H1 (cell line): ENCODE results near the gene FRMD5. TPM values are rescaled to one million over a fixed set of nuclear protein-coding genes. Genes with fewer than 3 reads are reported as not detected.

ENCODE experiments used
- GTF2F1 ChIP-seq: IDR thresholded peaks from 2 replicates; pipeline ENCODE4 v1.6.1; 2012; ENCODE audit warnings: low read depth, low read length, improper control_type of control experiment, borderline replicate concordance
- HDAC6 ChIP-seq: IDR thresholded peaks from one replicate; pipeline ENCODE4 v1.7.1; 2012; ENCODE audit warnings: low read depth, mild to moderate bottlenecking, inconsistent platforms, low read length, moderate library complexity
- KDM4A ChIP-seq: IDR thresholded peaks from one replicate; pipeline ENCODE4 v1.7.1; 2012; ENCODE audit warnings: low read depth, mild to moderate bottlenecking, moderate library complexity, low read length, inconsistent platforms; ENCODE audit not compliant: severe bottlenecking
- NRF1 ChIP-seq: IDR thresholded peaks from 2 replicates; pipeline ENCODE4 v1.6.1; 2011; ENCODE audit warnings: mild to moderate bottlenecking, low read depth, low read length, improper control_type of control experiment
- TBP ChIP-seq: IDR thresholded peaks from 2 replicates; pipeline ENCODE4 v1.6.1; 2011; ENCODE audit warnings: low read depth, low read length, improper control_type of control experiment
- polyA plus RNA-seq, 7 experiments: library from polyadenylated mRNA; depleted of rRNA in 3 of 7; stranded (reverse) in 5 of 7; unstranded in 2 of 7; fragments of >200 nt in 5 of 7; fragments of 200-250 nt in 2 of 7; gene quantifications; 1 replicate in 5 of 7; 2 replicates in 1 of 7; 4 replicates in 1 of 7; pipeline versions ENCODE4 v1.2.1 to v1.2.3, GENCODE V29; 2011 to 2013; ENCODE audit warnings: missing spikeins in 2 of 7, mixed read lengths in 2 of 7
- total RNA-seq: library from RNA; stranded (reverse); fragmentation: NEBNext Ultra II Directional; extraction: Animal tissue kit (Norgen Biotek cat#: 25700); gene quantifications from 2 replicates; pipeline ENCODE4 v1.2.1, GENCODE V29; 2021
- TF ChIP-seq, protein P1 (sequence below): IDR thresholded peaks from 2 replicates; pipeline ENCODE4 v1.6.1; 2012; ENCODE audit warnings: low read length, inconsistent platforms

The FRMD5 gene
- total and polyA plus RNA-seq, 2 of the 8 experiments (the other 6 are each of a cell fraction or from before 2014, with no cell fraction given): 10.1 to 12.6 TPM

DNA sequence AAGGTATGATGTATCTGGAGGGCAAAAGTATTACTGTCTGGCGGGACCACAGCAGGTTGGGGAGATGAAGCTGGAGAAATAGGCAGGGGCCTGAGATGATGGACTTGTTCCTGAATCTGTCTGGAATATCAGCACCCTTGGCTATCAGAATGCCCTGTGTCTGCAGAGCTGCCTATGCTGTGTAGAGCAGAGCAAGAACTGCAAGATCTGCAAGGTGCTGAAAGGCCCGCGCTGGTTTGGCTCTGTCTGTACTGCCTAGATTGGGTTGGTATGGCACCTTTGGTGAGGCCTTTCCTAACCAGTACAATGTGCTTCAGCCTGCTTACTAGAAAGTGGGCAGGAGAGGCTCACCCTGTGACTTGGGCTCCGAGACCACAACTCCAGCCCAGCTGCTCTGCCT lies 271.5 kb downstream of the FRMD5 start (continued):
- no peak for TF ChIP-seq GTF2F1
- TF ChIP-seq TBP: no peak
- TF ChIP-seq KDM4A: no peak
- no peak for TF ChIP-seq HDAC6
- TF ChIP-seq, protein P1, sequence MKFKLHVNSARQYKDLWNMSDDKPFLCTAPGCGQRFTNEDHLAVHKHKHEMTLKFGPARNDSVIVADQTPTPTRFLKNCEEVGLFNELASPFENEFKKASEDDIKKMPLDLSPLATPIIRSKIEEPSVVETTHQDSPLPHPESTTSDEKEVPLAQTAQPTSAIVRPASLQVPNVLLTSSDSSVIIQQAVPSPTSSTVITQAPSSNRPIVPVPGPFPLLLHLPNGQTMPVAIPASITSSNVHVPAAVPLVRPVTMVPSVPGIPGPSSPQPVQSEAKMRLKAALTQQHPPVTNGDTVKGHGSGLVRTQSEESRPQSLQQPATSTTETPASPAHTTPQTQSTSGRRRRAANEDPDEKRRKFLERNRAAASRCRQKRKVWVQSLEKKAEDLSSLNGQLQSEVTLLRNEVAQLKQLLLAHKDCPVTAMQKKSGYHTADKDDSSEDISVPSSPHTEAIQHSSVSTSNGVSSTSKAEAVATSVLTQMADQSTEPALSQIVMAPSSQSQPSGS: no peak
- no peak for TF ChIP-seq NRF1
